PC-9 (cell line): ENCODE measurements around the gene TCF12.

ENCODE experiments used
- EZH2 ChIP-seq: fragments of 200-600 bp; sonication (generic); IDR thresholded peaks from 2 replicates; pipeline ENCODE4 v1.8.0; 2017; ENCODE audit warnings: antibody characterized with exemption, low read depth
- TF ChIP-seq, protein P1 (sequence below): fragments of 200-600 bp; sonication (generic); conservative IDR thresholded peaks from 2 replicates; pipeline ENCODE4 v1.6.1; 2017; ENCODE audit warnings: mixed run types, antibody characterized with exemption, mild to moderate bottlenecking, moderate library complexity

DNA sequence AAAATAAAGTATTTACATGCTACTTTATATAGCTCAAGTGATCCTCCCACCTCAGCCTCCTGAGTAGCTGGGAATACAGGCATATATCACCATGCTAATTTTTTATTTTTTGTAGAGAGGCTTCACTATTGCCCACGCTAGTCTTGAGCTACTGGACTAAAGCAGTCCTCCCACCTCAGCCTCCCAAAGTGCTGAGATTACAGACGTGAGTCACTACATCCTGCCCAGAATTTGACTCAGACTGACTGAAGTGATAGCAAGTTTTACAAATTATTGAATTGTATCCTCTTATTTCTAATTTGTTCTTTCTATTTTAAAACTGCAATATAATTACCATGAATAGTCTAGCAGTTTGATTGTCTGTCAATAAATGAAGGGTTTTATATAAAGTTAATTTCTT lies 247.5 kb downstream of the TCF12 start:
- TF ChIP-seq, protein P1, sequence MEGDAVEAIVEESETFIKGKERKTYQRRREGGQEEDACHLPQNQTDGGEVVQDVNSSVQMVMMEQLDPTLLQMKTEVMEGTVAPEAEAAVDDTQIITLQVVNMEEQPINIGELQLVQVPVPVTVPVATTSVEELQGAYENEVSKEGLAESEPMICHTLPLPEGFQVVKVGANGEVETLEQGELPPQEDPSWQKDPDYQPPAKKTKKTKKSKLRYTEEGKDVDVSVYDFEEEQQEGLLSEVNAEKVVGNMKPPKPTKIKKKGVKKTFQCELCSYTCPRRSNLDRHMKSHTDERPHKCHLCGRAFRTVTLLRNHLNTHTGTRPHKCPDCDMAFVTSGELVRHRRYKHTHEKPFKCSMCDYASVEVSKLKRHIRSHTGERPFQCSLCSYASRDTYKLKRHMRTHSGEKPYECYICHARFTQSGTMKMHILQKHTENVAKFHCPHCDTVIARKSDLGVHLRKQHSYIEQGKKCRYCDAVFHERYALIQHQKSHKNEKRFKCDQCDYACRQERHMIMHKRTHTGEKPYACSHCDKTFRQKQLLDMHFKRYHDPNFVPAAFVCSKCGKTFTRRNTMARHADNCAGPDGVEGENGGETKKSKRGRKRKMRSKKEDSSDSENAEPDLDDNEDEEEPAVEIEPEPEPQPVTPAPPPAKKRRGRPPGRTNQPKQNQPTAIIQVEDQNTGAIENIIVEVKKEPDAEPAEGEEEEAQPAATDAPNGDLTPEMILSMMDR: no peak
- no peak for TF ChIP-seq EZH2
